ENCODE measurements around the gene SMLR1.
A peak's percentile ranks its signal among the peaks of the same experiment; 100 is the strongest.

Gene SMLR1

GRCh38 chr6:130851026-130851425, 23.8 kb downstream of the SMLR1 start:
- no peak for DNase-seq (ENCODE audit: low spot score)

- DNase-seq (ENCODE audit: low spot score): no peak
These were observed 25.8 kb downstream of the SMLR1 start for GRCh38 chr6:130852844-130853554.

- DNase-seq (ENCODE audit: low spot score): no peak
These were observed 26.5 kb downstream of the SMLR1 start for GRCh38 chr6:130853555-130854183.

- DNase-seq (ENCODE audit: low spot score): no peak
These were observed 30.8 kb downstream of the SMLR1 start for GRCh38 chr6:130858054-130858453.

GRCh38 chr6:130858498-130859160, 31.4 kb downstream of the SMLR1 start:
- DNase-seq (ENCODE audit: low spot score): no peak

- no peak for DNase-seq (ENCODE audit: low spot score)
These were observed 32.1 kb downstream of the SMLR1 start for GRCh38 chr6:130859161-130859867.

- no peak for DNase-seq (ENCODE audit: low spot score)
These were observed 35.2 kb downstream of the SMLR1 start for GRCh38 chr6:130862370-130862769.

- no peak for DNase-seq (ENCODE audit: low spot score)
These were observed 36.4 kb downstream of the SMLR1 start for GRCh38 chr6:130863415-130864230.

GRCh38 chr6:130864344-130864743, 37.1 kb downstream of the SMLR1 start:
- no peak for DNase-seq (ENCODE audit: low spot score)

- no peak for DNase-seq (ENCODE audit: low spot score)
These were observed 38.6 kb downstream of the SMLR1 start for GRCh38 chr6:130865793-130866192.

GRCh38 chr6:130869681-130870080, 42.5 kb downstream of the SMLR1 start:
- DNase-seq (ENCODE audit: low spot score): no peak

- DNase-seq (ENCODE audit: low spot score): no peak
These were observed 43.1 kb downstream of the SMLR1 start for GRCh38 chr6:130870179-130870880.

GRCh38 chr6:130872250-130873095, 45.3 kb downstream of the SMLR1 start:
- peak; percentile 57 for DNase-seq (ENCODE audit: low spot score)

- no peak for DNase-seq (ENCODE audit: low spot score)
These were observed 46.5 kb downstream of the SMLR1 start for GRCh38 chr6:130873746-130874145.

- no peak for DNase-seq (ENCODE audit: low spot score)
These were observed 52.6 kb downstream of the SMLR1 start for GRCh38 chr6:130879826-130880225.

GRCh38 chr6:130882370-130882769, 55.2 kb downstream of the SMLR1 start:
- DNase-seq (ENCODE audit: low spot score): peak; percentile 41

- peak; percentile 84 for DNase-seq (ENCODE audit: low spot score)
These were observed 58.4 kb downstream of the SMLR1 start for GRCh38 chr6:130885392-130886192.
